Liver (tissue), 9 donors: ENCODE data around the gene AHRR. TPM values are rescaled to one million over a fixed set of nuclear protein-coding genes. Genes with fewer than 3 reads are reported as not detected.
A peak's percentile ranks its signal among the peaks of the same experiment; 100 is the strongest.

Experiments used
- DNase-seq: peaks from one replicate; pipeline ENCODE4 v3.0.0-alpha.2; 2017; ENCODE audit warnings: low spot score
- H3K27ac ChIP-seq, 2 donors: one replicate each; pipeline ENCODE4 v1.7.0; 2013; ENCODE audit warnings: inconsistent platforms in 2 of 2, low read length in 2 of 2, control low read depth in 1 of 2, low read depth in 1 of 2, mild to moderate bottlenecking in 1 of 2
- H3K27me3 ChIP-seq, 4 donors: one replicate each; pipeline versions ENCODE4 v1.6.1 to v1.7.0; 2013; ENCODE audit warnings: low read length in 3 of 4, inconsistent platforms in 1 of 4, mild to moderate bottlenecking in 1 of 4, moderate library complexity in 1 of 4; ENCODE audit not compliant: control insufficient read depth in 4 of 4, insufficient read depth in 4 of 4
- H3K36me3 ChIP-seq, 4 donors: one replicate each; pipeline versions ENCODE4 v1.6.1 to v1.7.0; 2013; ENCODE audit warnings: low read length in 3 of 4, mild to moderate bottlenecking in 3 of 4, low read depth in 1 of 4, moderate library complexity in 1 of 4; ENCODE audit not compliant: control insufficient read depth in 4 of 4, insufficient read depth in 3 of 4
- H3K4me1 ChIP-seq, 4 donors: one replicate each; pipeline versions ENCODE4 v1.6.1 to v1.7.0; 2013; ENCODE audit warnings: low read length in 3 of 4, mild to moderate bottlenecking in 3 of 4, moderate library complexity in 1 of 4; ENCODE audit not compliant: control insufficient read depth in 4 of 4, insufficient read depth in 4 of 4
- H3K4me3 ChIP-seq, 3 donors: one replicate each; pipeline versions ENCODE4 v1.6.1 to v1.7.0; 2013; ENCODE audit warnings: low read length in 3 of 3, control low read depth in 1 of 3, low read depth in 1 of 3, mild to moderate bottlenecking in 1 of 3
- H3K9ac ChIP-seq, 2 donors: one replicate each; pipeline ENCODE4 v1.7.0; 2013; ENCODE audit warnings: low read length in 2 of 2, mild to moderate bottlenecking in 2 of 2, moderate library complexity in 2 of 2, control low read depth in 1 of 2, low read depth in 1 of 2
- H3K9me3 ChIP-seq, 4 donors: one replicate each; pipeline versions ENCODE4 v1.6.1 to v1.7.0; 2013; ENCODE audit warnings: low read length in 3 of 4; ENCODE audit not compliant: control insufficient read depth in 4 of 4
- EGR1 ChIP-seq, 2 donors: IDR thresholded peaks; 2 replicates each; pipeline ENCODE4 v1.6.1; 2016 to 2018; ENCODE audit warnings: antibody characterized with exemption in 2 of 2, low read depth in 2 of 2
- FOXA1 ChIP-seq: IDR thresholded peaks from 2 replicates; pipeline ENCODE4 v1.6.1; 2016; ENCODE audit warnings: antibody characterized with exemption
- FOXA2 ChIP-seq: IDR thresholded peaks from 2 replicates; pipeline ENCODE4 v1.6.1; 2016; ENCODE audit warnings: antibody characterized with exemption
- GABPA ChIP-seq, 2 donors: IDR thresholded peaks in 1 of 2; conservative IDR thresholded peaks in 1 of 2; 2 replicates each; pipeline ENCODE4 v1.6.1; 2016; ENCODE audit warnings: antibody characterized with exemption in 2 of 2, mild to moderate bottlenecking in 1 of 2, moderate library complexity in 1 of 2
- HNF4A ChIP-seq, 2 donors: conservative IDR thresholded peaks; 2 replicates each; pipeline ENCODE4 v1.6.1; 2016; ENCODE audit warnings: antibody characterized with exemption in 2 of 2, mild to moderate bottlenecking in 2 of 2
- HNF4G ChIP-seq: IDR thresholded peaks from 2 replicates; pipeline ENCODE4 v1.6.1; 2016; ENCODE audit warnings: antibody characterized with exemption
- JUND ChIP-seq, 2 donors: IDR thresholded peaks; 2 replicates each; pipeline ENCODE4 v1.6.1; 2016; ENCODE audit warnings: antibody characterized with exemption in 2 of 2
- NR2F2 ChIP-seq: IDR thresholded peaks from 2 replicates; pipeline ENCODE4 v1.6.1; 2016; ENCODE audit warnings: antibody characterized with exemption
- RAD21 ChIP-seq, 2 donors: IDR thresholded peaks; 2 replicates each; pipeline ENCODE4 v1.6.1; 2016; ENCODE audit warnings: antibody characterized with exemption in 2 of 2, mild to moderate bottlenecking in 2 of 2
- SP1 ChIP-seq: IDR thresholded peaks from 2 replicates; pipeline ENCODE4 v1.6.1; 2018; ENCODE audit warnings: antibody characterized with exemption, mild to moderate bottlenecking
- TAF1 ChIP-seq: conservative IDR thresholded peaks from 2 replicates; pipeline ENCODE4 v1.6.1; 2016; ENCODE audit warnings: antibody characterized with exemption, mild to moderate bottlenecking
- YY1 ChIP-seq: IDR thresholded peaks from 2 replicates; pipeline ENCODE4 v1.6.1; 2016; ENCODE audit warnings: antibody characterized with exemption, mild to moderate bottlenecking
- WGBS: extraction: QIAGEN DNeasy Blood & Tissue Kit; methylation state at CpG from one replicate; pipeline ENCODE4 v1.1.7; 2013; 5-methylcytosine and 5-hydroxymethylcytosine counted together
- polyA plus RNA-seq, 2 donors: library from polyadenylated mRNA; stranded (reverse) in 1 of 2; unstranded in 1 of 2; fragments of 200-250 nt in 1 of 2; fragments of >200 nt in 1 of 2; fragmentation: Nextera tagmentation in 1 of 2; extraction: Ambion mirVana in 1 of 2; gene quantifications; one replicate each; pipeline versions ENCODE4 v1.2.1 to v1.2.3, GENCODE V29; 2013 to 2015
- total RNA-seq, 2 donors: library from RNA; depleted of rRNA; stranded (reverse); fragments of >200 nt; gene quantifications; one replicate each; pipeline ENCODE4 v1.2.3, GENCODE V29; 2014
- TF ChIP-seq, protein P1 (sequence below): IDR thresholded peaks from 2 replicates; pipeline ENCODE4 v1.6.1; 2016; ENCODE audit warnings: antibody characterized with exemption
- TF ChIP-seq, protein P2 (sequence below): IDR thresholded peaks from 2 replicates; pipeline ENCODE4 v1.6.1; 2016; ENCODE audit warnings: antibody characterized with exemption
- TF ChIP-seq, protein P3 (sequence below): fragments of 150-350 bp; IDR thresholded peaks from 2 replicates; pipeline ENCODE4 v1.5.1; 2017; ENCODE audit warnings: improper control_type of control experiment, low read depth, low read length; ENCODE audit not compliant: missing input control
- TF ChIP-seq, protein P4 (sequence below): IDR thresholded peaks from 2 replicates; pipeline ENCODE4 v1.6.1; 2016; ENCODE audit warnings: antibody characterized with exemption
- donor health status: healthy.
- donor health status: healthy.
- donor health status: healthy.
- donor health status: healthy.
- donor health status: healthy.

AHRR gene
- total and polyA plus RNA-seq, 4 donors: 0.15 to 0.47 (median 0.24) TPM

DNA sequence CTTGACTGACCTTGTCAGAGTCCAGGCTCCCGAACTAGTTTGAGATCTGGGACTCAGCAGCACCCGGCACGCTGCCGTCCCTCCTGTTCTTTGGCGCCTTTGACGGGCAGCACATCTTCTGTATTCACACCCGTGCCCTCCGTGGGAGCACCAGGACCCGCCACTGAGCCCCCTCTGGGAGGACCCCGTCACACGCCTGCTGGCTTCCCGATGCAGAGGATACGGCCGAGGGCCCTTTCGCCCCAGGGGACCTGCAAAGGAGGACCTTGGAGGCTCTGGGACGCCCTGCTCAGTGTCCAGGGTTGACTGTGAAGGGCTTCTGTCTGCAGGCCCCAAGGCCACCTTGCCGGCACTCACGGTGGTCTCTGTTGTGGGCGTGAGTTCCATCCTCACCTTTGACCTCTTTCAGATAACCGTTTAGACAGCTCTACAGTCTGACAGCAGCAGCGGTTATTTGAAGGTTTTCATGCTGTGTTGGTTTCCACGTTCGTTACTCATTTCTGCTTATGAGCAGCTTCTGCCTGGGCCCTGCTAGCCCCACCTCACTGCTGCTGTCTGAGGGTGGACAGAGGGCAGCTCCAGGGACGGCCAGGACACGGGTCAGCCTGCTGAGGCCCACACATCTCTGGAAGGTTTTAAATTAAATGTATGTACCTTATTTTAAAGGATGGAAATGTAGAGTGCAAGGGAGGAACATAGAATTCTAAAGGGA, 108.9 kb downstream of the AHRR start:
- H3K27me3 ChIP-seq: peaks cover 0 to 2% (median 0%) of the 10 kb centered on the region in 4 donors
- no peaks in the 10 kb centered on the region for H3K4me1 ChIP-seq
- peak; percentile 30 for DNase-seq
- H3K27ac ChIP-seq: no peak overlapping the region
- no peak overlapping the region for H3K4me3 ChIP-seq
- no peak overlapping the region for H3K9ac ChIP-seq
- H3K9me3 ChIP-seq: no peaks in the 10 kb centered on the region
- TF ChIP-seq JUND (IDR thresholded peaks at IDR 0.05) (no peak), NR2F2 (no peak), YY1 (no peak), GABPA (IDR thresholded peaks at IDR 0.05 in 1 of 2, conservative IDR thresholded peaks at IDR 0.05 in 1 of 2) (no peak), FOXA2 (no peak), FOXA1 (no peak), TAF1 (no peak), HNF4G (no peak), EGR1 (IDR thresholded peaks at IDR 0.05; ENCODE audit: low read depth in 2 of 2) (no peak), SP1 (no peak), HNF4A (conservative IDR thresholded peaks at IDR 0.05) (no peak)
- TF ChIP-seq, protein P1, sequence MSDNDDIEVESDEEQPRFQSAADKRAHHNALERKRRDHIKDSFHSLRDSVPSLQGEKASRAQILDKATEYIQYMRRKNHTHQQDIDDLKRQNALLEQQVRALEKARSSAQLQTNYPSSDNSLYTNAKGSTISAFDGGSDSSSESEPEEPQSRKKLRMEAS: no peak
- TF ChIP-seq, protein P2, sequence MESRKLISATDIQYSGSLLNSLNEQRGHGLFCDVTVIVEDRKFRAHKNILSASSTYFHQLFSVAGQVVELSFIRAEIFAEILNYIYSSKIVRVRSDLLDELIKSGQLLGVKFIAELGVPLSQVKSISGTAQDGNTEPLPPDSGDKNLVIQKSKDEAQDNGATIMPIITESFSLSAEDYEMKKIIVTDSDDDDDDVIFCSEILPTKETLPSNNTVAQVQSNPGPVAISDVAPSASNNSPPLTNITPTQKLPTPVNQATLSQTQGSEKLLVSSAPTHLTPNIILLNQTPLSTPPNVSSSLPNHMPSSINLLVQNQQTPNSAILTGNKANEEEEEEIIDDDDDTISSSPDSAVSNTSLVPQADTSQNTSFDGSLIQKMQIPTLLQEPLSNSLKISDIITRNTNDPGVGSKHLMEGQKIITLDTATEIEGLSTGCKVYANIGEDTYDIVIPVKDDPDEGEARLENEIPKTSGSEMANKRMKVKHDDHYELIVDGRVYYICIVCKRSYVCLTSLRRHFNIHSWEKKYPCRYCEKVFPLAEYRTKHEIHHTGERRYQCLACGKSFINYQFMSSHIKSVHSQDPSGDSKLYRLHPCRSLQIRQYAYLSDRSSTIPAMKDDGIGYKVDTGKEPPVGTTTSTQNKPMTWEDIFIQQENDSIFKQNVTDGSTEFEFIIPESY: no peak
- TF ChIP-seq, protein P3, sequence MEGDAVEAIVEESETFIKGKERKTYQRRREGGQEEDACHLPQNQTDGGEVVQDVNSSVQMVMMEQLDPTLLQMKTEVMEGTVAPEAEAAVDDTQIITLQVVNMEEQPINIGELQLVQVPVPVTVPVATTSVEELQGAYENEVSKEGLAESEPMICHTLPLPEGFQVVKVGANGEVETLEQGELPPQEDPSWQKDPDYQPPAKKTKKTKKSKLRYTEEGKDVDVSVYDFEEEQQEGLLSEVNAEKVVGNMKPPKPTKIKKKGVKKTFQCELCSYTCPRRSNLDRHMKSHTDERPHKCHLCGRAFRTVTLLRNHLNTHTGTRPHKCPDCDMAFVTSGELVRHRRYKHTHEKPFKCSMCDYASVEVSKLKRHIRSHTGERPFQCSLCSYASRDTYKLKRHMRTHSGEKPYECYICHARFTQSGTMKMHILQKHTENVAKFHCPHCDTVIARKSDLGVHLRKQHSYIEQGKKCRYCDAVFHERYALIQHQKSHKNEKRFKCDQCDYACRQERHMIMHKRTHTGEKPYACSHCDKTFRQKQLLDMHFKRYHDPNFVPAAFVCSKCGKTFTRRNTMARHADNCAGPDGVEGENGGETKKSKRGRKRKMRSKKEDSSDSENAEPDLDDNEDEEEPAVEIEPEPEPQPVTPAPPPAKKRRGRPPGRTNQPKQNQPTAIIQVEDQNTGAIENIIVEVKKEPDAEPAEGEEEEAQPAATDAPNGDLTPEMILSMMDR: no peak
- TF ChIP-seq, protein P4, sequence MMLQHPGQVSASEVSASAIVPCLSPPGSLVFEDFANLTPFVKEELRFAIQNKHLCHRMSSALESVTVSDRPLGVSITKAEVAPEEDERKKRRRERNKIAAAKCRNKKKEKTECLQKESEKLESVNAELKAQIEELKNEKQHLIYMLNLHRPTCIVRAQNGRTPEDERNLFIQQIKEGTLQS: no peak
- H3K36me3 ChIP-seq: no peaks in the 10 kb centered on the region
- WGBS: 83% methylated on average over 25 of the region's 25 CpGs

DNA sequence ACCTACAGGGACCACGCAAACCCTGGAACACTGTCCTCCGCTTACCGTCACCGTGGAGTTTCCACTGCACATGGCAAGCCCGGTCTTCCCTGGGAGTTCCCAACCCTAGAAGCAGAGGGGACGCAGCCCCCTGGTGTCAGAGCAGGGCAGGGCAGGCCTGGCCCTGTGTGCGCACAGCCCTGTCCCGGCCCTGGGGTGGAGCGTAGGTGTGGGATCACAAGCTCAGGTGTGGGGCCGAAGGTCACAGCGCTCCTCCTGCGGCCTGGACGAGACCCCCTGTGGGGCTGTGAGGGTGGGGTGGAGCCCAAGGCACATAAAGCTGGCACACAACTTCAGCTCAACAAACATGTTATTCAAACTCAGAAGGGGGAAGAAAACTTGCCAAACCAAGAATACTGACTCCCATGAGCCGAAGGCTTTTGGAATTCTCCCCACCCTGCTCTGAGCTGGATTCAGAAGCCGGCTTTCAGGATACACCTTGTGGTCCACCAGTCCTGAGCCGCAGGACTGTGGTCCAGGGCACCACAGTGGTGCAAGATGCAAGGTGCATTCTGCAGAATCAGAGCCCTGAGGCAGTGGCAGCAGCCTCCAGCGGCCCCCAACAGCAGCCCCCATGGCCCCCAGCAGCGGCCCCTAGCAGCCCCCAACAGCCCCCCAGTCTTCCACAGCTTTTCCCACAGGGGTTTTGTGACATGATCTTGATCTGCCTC, 109.6 kb downstream of the AHRR start:
- Histone ChIP-seq H3K4me3 (no peak overlapping the region), H3K36me3 (no peaks in the 10 kb centered on the region), H3K27me3 (peaks cover 0 to 2% (median 0%) of the 10 kb centered on the region in 4 donors), H3K27ac (no peak overlapping the region), H3K9me3 (no peaks in the 10 kb centered on the region), H3K9ac (no peak overlapping the region), H3K4me1 (no peaks in the 10 kb centered on the region)
- TF ChIP-seq, protein P1: no peak
- TF ChIP-seq FOXA1 (no peak), TAF1 (no peak), RAD21 (IDR thresholded peaks at IDR 0.05) (peak; percentile 49 to 72), HNF4A (conservative IDR thresholded peaks at IDR 0.05) (no peak)
- TF ChIP-seq, protein P3: peak; percentile 36
- 46% methylated on average over 18 of the region's 18 CpGs for WGBS
- no peak for DNase-seq
